K562 (cell line): ENCODE measurements around the gene CXCL14. TPM values are rescaled to one million over a fixed set of nuclear protein-coding genes. Genes with fewer than 3 reads are reported as not detected.

Experiments
- ATAC-seq: fragments of 200-7000 bp; cut with Tn5 transposase; 3 replicates; pipeline ENCODE4 v1.9.1; 2020; ENCODE audit warnings: moderate library complexity
- BruUV-seq: library from RNA; stranded (reverse); fragments of 400-500 nt; replicated peaks from 2 replicates; lab custom pipeline; 2021; lab: Mats Ljungman, UMichigan
- CTCF ChIA-PET: fragments of 300-600 bp; formaldehyde crosslinking; extraction: SDS; loops from one replicate; lab custom pipeline; 2021; ENCODE audit warnings: low intra/inter-chr PET ratio; lab: Yijun Ruan, JAX
- POLR2A ChIA-PET: fragments of 300-600, 350-650 bp; sonication (Branson Sonifier 250); formaldehyde crosslinking; extraction: SDS; loops from one replicate; lab custom pipeline; 2021; ENCODE audit warnings: antibody characterized with exemption, inconsistent platforms; lab: Yijun Ruan, JAX
- DNase-seq, 4 experiments: peaks; one replicate each; pipeline versions ENCODE4 v3.0.0 to v3.0.0-alpha.2; 2011 to 2018; ENCODE audit warnings: low spot score in 3 of 4, mixed read lengths in 3 of 4; ENCODE audit errors: extremely low read depth in 1 of 4
- FAIRE-seq: peaks from 2 replicates; lab custom pipeline; 2011; peaks lifted over from hg19 to GRCh38; lab: Jason Lieb, UNC
- H2AFZ ChIP-seq: 2 replicates; pipeline ENCODE4 v1.6.0; 2011; ENCODE audit warnings: low read depth, low read length, control low read depth, inconsistent platforms
- H3K27ac ChIP-seq: fragments of 200-600 bp; 3 replicates; pipeline ENCODE4 v1.8.0; 2011; ENCODE audit warnings: low read depth, mild to moderate bottlenecking, control low read depth, inconsistent platforms, low read length, moderate library complexity, mixed read lengths; ENCODE audit errors: extremely low read depth
- H3K27me3 ChIP-seq, 2 experiments: fragments of 300-600 bp in 1 of 2; 2 replicates in 1 of 2; 3 replicates in 1 of 2; pipeline versions ENCODE4 v1.6.0 to v1.8.0; 2011; ENCODE audit warnings: inconsistent platforms in 2 of 2, low read length in 2 of 2, mild to moderate bottlenecking in 1 of 2, mixed read lengths in 1 of 2, moderate library complexity in 1 of 2; ENCODE audit not compliant: control insufficient read depth in 2 of 2, insufficient read depth in 2 of 2
- H3K36me3 ChIP-seq: fragments of 300-600 bp; 3 replicates; pipeline ENCODE4 v1.8.0; 2011; ENCODE audit warnings: mild to moderate bottlenecking, low read length, inconsistent platforms; ENCODE audit not compliant: control insufficient read depth, insufficient read depth
- H3K4me1 ChIP-seq, 2 experiments: fragments of 200-600 bp in 1 of 2; replicated peaks in 1 of 2; 2 replicates in 1 of 2; 3 replicates in 1 of 2; pipeline versions ENCODE4 v1.5.1 to v1.8.0; 2011; ENCODE audit warnings: inconsistent platforms in 2 of 2, low read length in 2 of 2, mild to moderate bottlenecking in 1 of 2, mixed read lengths in 1 of 2, moderate library complexity in 1 of 2; ENCODE audit not compliant: control insufficient read depth in 2 of 2, insufficient read depth in 2 of 2
- H3K4me2 ChIP-seq: 2 replicates; pipeline ENCODE4 v1.6.1; 2011; ENCODE audit warnings: low read length, control low read depth, inconsistent platforms, mixed read lengths; ENCODE audit not compliant: insufficient read depth
- H3K4me3 ChIP-seq: fragments of 200-600 bp; sonication (generic), shearing (Covaris generic); 2 replicates; pipeline ENCODE4 v1.5.1; 2016; ENCODE audit warnings: control low read depth, inconsistent platforms
- H3K79me2 ChIP-seq: fragments of 200-600 bp; 3 replicates; pipeline ENCODE4 v1.8.0; 2011; ENCODE audit warnings: low read length, inconsistent platforms; ENCODE audit not compliant: control insufficient read depth, insufficient read depth
- H3K9ac ChIP-seq, 2 experiments: 2 replicates each; pipeline versions ENCODE4 v1.6.0 to v1.6.1; 2011; ENCODE audit warnings: low read depth in 2 of 2, low read length in 2 of 2, control low read depth in 1 of 2, inconsistent platforms in 1 of 2, mild to moderate bottlenecking in 1 of 2, mixed read lengths in 1 of 2; ENCODE audit not compliant: insufficient read depth in 1 of 2
- H3K9me1 ChIP-seq: one replicate; pipeline ENCODE4 v1.6.0; 2011; ENCODE audit warnings: inconsistent platforms, mild to moderate bottlenecking, low read length, moderate library complexity; ENCODE audit not compliant: control insufficient read depth, insufficient read depth
- H3K9me3 ChIP-seq: replicated peaks from 2 replicates; pipeline ENCODE4 v1.5.1; 2011; ENCODE audit warnings: low read depth, low read length, inconsistent platforms; ENCODE audit not compliant: control insufficient read depth, insufficient read depth
- H4K20me1 ChIP-seq: replicated peaks from 2 replicates; pipeline ENCODE4 v1.6.1; 2011; ENCODE audit warnings: low read length, inconsistent platforms, mixed read lengths; ENCODE audit not compliant: control insufficient read depth, insufficient read depth
- BCOR ChIP-seq: fragments of 450-650 bp; IDR thresholded peaks from 2 replicates; pipeline ENCODE4 v1.6.1; 2016
- CAMTA2 ChIP-seq: fragments of 250-450 bp; sonication (Bioruptor Pico); conservative IDR thresholded peaks from 2 replicates; pipeline ENCODE4 v1.5.1; 2022
- CGGBP1 ChIP-seq: fragments of 250-450 bp; sonication (Bioruptor Pico); IDR thresholded peaks from 2 replicates; pipeline ENCODE4 v1.9.0; 2021; ENCODE audit warnings: mild to moderate bottlenecking
- DEAF1 ChIP-seq: fragments of 450-650 bp; formaldehyde crosslinking; IDR thresholded peaks from 2 replicates; pipeline ENCODE4 v1.4.0; 2020; ENCODE audit warnings: mild to moderate bottlenecking, moderate library complexity
- E2F6 ChIP-seq, 2 experiments: IDR thresholded peaks; 2 replicates each; pipeline ENCODE4 v1.6.1; 2011; ENCODE audit warnings: borderline replicate concordance in 1 of 2, control low read depth in 1 of 2, low read depth in 1 of 2, low read length in 1 of 2, mild to moderate bottlenecking in 1 of 2, mixed read lengths in 1 of 2, moderate library complexity in 1 of 2; ENCODE audit not compliant: insufficient read depth in 1 of 2, insufficient read length in 1 of 2, poor library complexity in 1 of 2, severe bottlenecking in 1 of 2; ENCODE audit errors: extremely low read depth in 1 of 2
- ESRRB ChIP-seq: fragments of 250-450 bp; sonication (Bioruptor Pico); IDR thresholded peaks from 2 replicates; pipeline ENCODE4 v1.5.0; 2020; ENCODE audit warnings: mild to moderate bottlenecking, moderate library complexity, borderline replicate concordance
- FOXK2 ChIP-seq, 2 experiments: fragments of 450-650 bp; IDR thresholded peaks in 1 of 2; conservative IDR thresholded peaks in 1 of 2; 2 replicates each; pipeline ENCODE4 v1.6.1; 2016; ENCODE audit warnings: low read depth in 2 of 2, mild to moderate bottlenecking in 1 of 2
- GABPB1 ChIP-seq: sonication (generic); formaldehyde crosslinking; IDR thresholded peaks from 2 replicates; pipeline ENCODE4 v1.8.0; 2022; ENCODE audit warnings: mild to moderate bottlenecking, missing genetic modification reagents
- JUNB ChIP-seq: fragments of 450-650 bp; formaldehyde crosslinking; conservative IDR thresholded peaks from 2 replicates; pipeline ENCODE4 v1.4.0; 2020; ENCODE audit warnings: mild to moderate bottlenecking
- MCM7 ChIP-seq, 2 experiments: fragments of 450-650 bp; IDR thresholded peaks; 2 replicates each; pipeline ENCODE4 v1.6.1; 2016 to 2018
- POLR2AphosphoS5 ChIP-seq: IDR thresholded peaks from 2 replicates; pipeline ENCODE4 v1.6.1; 2011; ENCODE audit warnings: mild to moderate bottlenecking, low read depth, low read length, moderate library complexity; ENCODE audit not compliant: control insufficient read depth, insufficient read depth
- SMC3 ChIP-seq: conservative IDR thresholded peaks from 2 replicates; pipeline ENCODE4 v1.6.1; 2011; ENCODE audit warnings: low read depth, low read length, improper control_type of control experiment; ENCODE audit not compliant: insufficient read depth
- WGBS: fragments of 100-300 bp; shearing (Covaris generic); methylation state at CpG from one replicate; pipeline ENCODE4 v1.1.6; 2016; ENCODE audit warnings: low coverage, mixed read lengths; ENCODE audit not compliant: insufficient coverage; ENCODE audit errors: missing lambda C conversion rate; 5-methylcytosine and 5-hydroxymethylcytosine counted together
- in situ Hi-C: fragments of 300-500 bp; cut with MboI; formaldehyde crosslinking; loops from 4 replicates; pipeline ENCODE4 v1.15.0; 2018; ENCODE audit warnings: inconsistent platforms, mixed read lengths
- intact Hi-C: fragments of 100-400 bp; cut with micrococcal nuclease; formaldehyde crosslinking; loops from 2 replicates; pipeline ENCODE4 v1.14.2; 2022
- polyA plus RNA-seq, 8 experiments: library from polyadenylated mRNA; depleted of rRNA in 4 of 8; stranded (reverse) in 5 of 8; unstranded in 3 of 8; fragments of >200 nt; fragmentation: Nextera tagmentation in 2 of 8; fragmentation: Illumina TruSeq in 1 of 8; extraction: Ambion mirVana in 2 of 8; extraction: Trizol in 1 of 8; gene quantifications; 2 replicates each; pipeline versions ENCODE4 v1.2.1 to v1.2.3, GENCODE V29; 2011 to 2014; ENCODE audit warnings: inconsistent platforms in 1 of 8, missing spikeins in 1 of 8
- total RNA-seq, 7 experiments: library from RNA; depleted of rRNA in 6 of 7; stranded (reverse); fragments of >200 nt in 6 of 7; fragmentation: Illumina TruSeq in 2 of 7; extraction: Trizol in 2 of 7; gene quantifications; 2 replicates each; pipeline versions ENCODE4 v1.2.1 to v1.2.3, GENCODE V29; 2011 to 2021; ENCODE audit warnings: low replicate concordance in 1 of 7
- TF ChIP-seq, protein P1 (sequence below): conservative IDR thresholded peaks from 2 replicates; pipeline ENCODE4 v1.6.1; 2011; ENCODE audit warnings: low read depth, mild to moderate bottlenecking, low read length; ENCODE audit not compliant: control insufficient read depth
- TF ChIP-seq, protein P2 (sequence below): fragments of 450-650 bp; conservative IDR thresholded peaks from 2 replicates; pipeline ENCODE4 v1.6.1; 2016; ENCODE audit warnings: missing genetic modification characterization, low read depth, mild to moderate bottlenecking, control low read depth, missing compliant biosample characterization

CXCL14 gene
- total and polyA plus RNA-seq, 9 of the 15 experiments (the other 6 are each of a cell fraction or from before 2014, with no cell fraction given): not detected

DNA sequence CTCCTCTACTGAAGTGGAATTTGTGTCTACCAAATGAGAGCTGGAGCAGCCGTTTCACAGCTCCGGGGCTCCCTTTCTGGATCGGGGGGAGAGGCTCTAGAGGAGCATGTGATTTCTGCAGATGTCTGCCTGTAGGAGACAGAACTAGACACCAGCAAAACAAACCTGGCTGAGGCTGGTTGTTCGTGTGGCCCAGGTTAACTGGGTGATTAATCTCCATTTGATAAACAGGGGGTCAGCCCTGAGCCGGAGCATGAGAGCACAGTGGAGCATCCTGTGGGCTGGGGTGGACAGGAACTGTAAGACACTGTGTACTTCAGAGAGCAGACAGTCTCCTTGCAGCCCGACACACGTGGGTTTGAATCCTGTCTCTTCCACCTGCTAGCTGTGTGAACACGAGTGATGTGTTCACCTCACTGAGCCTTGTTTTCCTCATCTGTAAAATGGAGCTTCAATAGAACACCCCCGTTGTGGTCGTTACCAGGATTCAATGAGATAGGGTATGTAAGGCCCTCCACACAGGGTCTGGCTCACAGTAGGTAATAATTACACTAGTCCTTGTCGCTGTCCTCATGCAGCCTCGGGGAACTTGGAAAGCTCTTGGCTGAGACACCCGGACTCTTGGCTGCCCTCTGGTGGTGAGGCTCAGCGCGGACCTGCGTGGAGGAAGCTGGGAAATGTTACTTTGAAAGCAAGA, 12.9 kb downstream of the CXCL14 start:
- ChIA-PET CTCF (interaction anchor here (0.6 to 2.2 kb wide), 5 partner anchors 100 to 267 kb away, joined by 3 to 12 read pairs (median 4); no protein-coding TSS in a partner anchor), POLR2A (interaction anchor here (0.6 to 2.3 kb wide), 6 partner anchors 11 to 263 kb away, joined by 3 to 10 read pairs (median 5); no protein-coding TSS in a partner anchor)
- FAIRE-seq: peak; percentile 96
- in situ Hi-C loops: no loop called here
- Histone ChIP-seq H3K36me3 (no peaks in the 10 kb centered on the region), H3K27me3 (peaks cover 0 to 4% of the 10 kb centered on the region in 2 experiments; a peak in 2 of 5 replicates), H3K4me3 (no peak overlapping the region), H3K9ac (no peak overlapping the region; a peak in 1 of 4 replicates), H4K20me1 (0 out of 2 replicates have a peak, but pooled peaks cover 3% of the 10 kb centered on the region), H3K27ac (no peak overlapping the region), H3K79me2 (no peaks in the 10 kb centered on the region), H3K4me1 (peaks cover 7 to 10% of the 10 kb centered on the region in 2 experiments), H3K4me2 (peak overlapping the region; percentile 54), H3K9me1 (no peaks in the 10 kb centered on the region), H2AFZ (peak overlapping the region; percentile 91), H3K9me3 (no peaks in the 10 kb centered on the region)
- peak; percentile 92 for ATAC-seq
- BruUV-seq: no TSS peak
- peak; percentile 78 to 82 (median 80) for DNase-seq
- intact Hi-C loops: loop anchor here (5.0 kb wide), 1 partner anchor 161 kb away; no protein-coding TSS in a partner anchor
- WGBS: 20% methylated on average over 15 of the region's 16 CpGs
- no peak for TF ChIP-seq FOXK2 (conservative IDR thresholded peaks at IDR 0.05 in 1 of 2, IDR thresholded peaks at IDR 0.05 in 1 of 2; ENCODE audit: low read depth in 2 of 2)
- TF ChIP-seq SMC3: peak; percentile 60
- no peak for TF ChIP-seq E2F6 (IDR thresholded peaks at IDR 0.05; ENCODE audit: borderline replicate concordance in 1 of 2, extremely low read depth in 1 of 2, insufficient read depth in 1 of 2, insufficient read length in 1 of 2, low read depth in 1 of 2, low read length in 1 of 2, poor library complexity in 1 of 2, severe bottlenecking in 1 of 2)
- TF ChIP-seq POLR2AphosphoS5: no peak
- no peak for TF ChIP-seq JUNB (CRISPR knock-in tag)
- TF ChIP-seq, protein P1, sequence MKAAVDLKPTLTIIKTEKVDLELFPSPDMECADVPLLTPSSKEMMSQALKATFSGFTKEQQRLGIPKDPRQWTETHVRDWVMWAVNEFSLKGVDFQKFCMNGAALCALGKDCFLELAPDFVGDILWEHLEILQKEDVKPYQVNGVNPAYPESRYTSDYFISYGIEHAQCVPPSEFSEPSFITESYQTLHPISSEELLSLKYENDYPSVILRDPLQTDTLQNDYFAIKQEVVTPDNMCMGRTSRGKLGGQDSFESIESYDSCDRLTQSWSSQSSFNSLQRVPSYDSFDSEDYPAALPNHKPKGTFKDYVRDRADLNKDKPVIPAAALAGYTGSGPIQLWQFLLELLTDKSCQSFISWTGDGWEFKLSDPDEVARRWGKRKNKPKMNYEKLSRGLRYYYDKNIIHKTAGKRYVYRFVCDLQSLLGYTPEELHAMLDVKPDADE: no peak
- no peak for TF ChIP-seq CGGBP1 (CRISPR knock-in tag)
- TF ChIP-seq GABPB1 (CRISPR knock-in tag): 0 out of 2 replicates have a peak, but pooled peaks have one; percentile 41
- no peak for TF ChIP-seq ESRRB (CRISPR knock-in tag)
- TF ChIP-seq, protein P2, sequence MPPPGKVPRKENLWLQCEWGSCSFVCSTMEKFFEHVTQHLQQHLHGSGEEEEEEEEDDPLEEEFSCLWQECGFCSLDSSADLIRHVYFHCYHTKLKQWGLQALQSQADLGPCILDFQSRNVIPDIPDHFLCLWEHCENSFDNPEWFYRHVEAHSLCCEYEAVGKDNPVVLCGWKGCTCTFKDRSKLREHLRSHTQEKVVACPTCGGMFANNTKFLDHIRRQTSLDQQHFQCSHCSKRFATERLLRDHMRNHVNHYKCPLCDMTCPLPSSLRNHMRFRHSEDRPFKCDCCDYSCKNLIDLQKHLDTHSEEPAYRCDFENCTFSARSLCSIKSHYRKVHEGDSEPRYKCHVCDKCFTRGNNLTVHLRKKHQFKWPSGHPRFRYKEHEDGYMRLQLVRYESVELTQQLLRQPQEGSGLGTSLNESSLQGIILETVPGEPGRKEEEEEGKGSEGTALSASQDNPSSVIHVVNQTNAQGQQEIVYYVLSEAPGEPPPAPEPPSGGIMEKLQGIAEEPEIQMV: 0 out of 2 replicates have a peak, but pooled peaks have one; percentile 4
- TF ChIP-seq DEAF1 (CRISPR knock-in tag): 0 out of 2 replicates have a peak, but pooled peaks have one; percentile 25
- TF ChIP-seq CAMTA2 (CRISPR knock-in tag): no peak
- no peak for TF ChIP-seq MCM7 (IDR thresholded peaks at IDR 0.05)
- no peak for TF ChIP-seq BCOR
